Measurements from ENCODE around the gene ACVR1. TPM values are rescaled to one million over a fixed set of nuclear protein-coding genes. Genes with fewer than 3 reads are reported as not detected.
"Not testable (repeated sequence)": the region's sequence is repeated elsewhere in the genome, so short reads cannot be mapped to it uniquely, and the experiment has no call there.

Gene ACVR1
- total RNA-seq, 1 experiment from 2014 or later = 20.2 TPM

DNA sequence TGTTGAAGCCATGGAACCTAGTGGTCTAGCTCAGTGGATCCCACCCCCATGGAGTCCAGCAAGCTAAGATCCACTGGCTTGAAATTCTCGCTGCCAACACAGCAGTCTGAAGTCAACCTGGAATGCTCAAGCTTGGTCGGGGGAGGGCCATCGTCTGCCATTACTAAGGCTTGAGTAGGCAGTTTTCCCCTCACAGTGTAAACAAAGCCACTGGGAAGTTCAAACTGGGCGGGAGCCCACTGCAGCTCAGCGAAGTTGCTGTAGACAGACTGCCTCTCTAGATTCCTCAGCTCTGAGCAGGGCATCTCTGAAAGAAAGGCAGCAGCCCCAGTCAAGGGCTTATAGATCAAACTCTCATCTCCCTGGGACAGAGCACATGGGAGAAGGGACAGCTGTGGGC, 171.5 kb downstream of the ACVR1 start:
- not testable (repeated sequence) for DNase-seq (ENCODE audit: low spot score)

DNA sequence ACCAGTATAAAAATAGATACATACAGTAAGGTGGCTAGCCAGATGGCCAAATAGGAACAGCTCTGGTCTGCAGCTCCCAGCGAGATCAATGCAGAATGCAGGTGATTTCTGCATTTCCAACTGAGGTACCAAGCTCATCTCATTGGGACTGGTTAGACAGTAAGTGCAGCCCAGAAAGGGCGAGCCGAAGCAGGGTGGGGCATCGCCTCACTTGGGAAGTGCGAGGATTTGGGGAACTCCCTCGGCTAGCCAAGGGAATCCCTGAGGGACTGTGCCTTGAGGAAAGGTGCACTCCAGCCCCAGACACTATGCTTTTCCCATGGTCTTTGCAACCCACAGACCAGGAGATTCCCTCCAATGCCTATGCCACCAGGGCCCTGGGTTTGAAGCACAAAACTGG, 172.0 kb downstream of the ACVR1 start:
- not testable (repeated sequence) for DNase-seq (ENCODE audit: low spot score)

- no peak for DNase-seq (ENCODE audit: low spot score)
Measured at GRCh38 chr2:157699806-157700205, 176.3 kb downstream of the ACVR1 start.

- no peak for DNase-seq (ENCODE audit: low spot score)
Measured at GRCh38 chr2:157699009-157699408, 177.1 kb downstream of the ACVR1 start.

- no peak for DNase-seq (ENCODE audit: low spot score)
Measured at GRCh38 chr2:157698430-157698829, 177.7 kb downstream of the ACVR1 start.

GRCh38 chr2:157696036-157696435, 180.1 kb downstream of the ACVR1 start:
- DNase-seq (ENCODE audit: low spot score) = no peak

GRCh38 chr2:157692768-157693167, 183.4 kb downstream of the ACVR1 start:
- peak; percentile 92 for DNase-seq (ENCODE audit: low spot score)

DNA sequence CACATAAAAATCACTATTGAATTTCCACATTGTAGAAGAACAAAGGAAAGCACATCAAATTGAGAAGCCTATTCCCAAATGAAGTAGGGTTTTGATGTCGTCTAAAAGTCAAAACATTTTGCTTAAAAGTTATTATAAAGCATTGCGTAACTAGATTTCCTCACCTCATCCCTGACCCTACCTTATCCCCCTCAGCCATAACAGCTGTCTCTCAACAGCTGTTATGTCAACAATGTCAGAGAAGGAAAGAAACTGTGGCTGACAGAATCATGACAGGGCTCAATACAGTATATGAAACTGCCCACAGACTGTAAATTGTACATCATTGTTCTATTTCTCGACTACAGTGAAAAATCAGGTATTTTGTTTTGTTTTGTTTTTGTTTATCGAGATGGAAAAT, 184.4 kb downstream of the ACVR1 start:
- DNase-seq (ENCODE audit: low spot score) = no peak

GRCh38 chr2:157691131-157691530, 185.0 kb downstream of the ACVR1 start:
- no peak for DNase-seq (ENCODE audit: low spot score)

Other genes starting within 250 kb of the ACVR1 start
- gene ACVR1C, start 247.5 kb downstream of the ACVR1 start, total RNA-seq (2014; rRNA removed; shearing (Covaris generic)) = 0.06 and 0.50 TPM in 2 replicates
- not detected in 2 replicates for gene UPP2, start 225.5 kb upstream of the ACVR1 start, total RNA-seq (2014; rRNA removed; shearing (Covaris generic))

All from H4 (cell line).